Hepatocyte (in vitro differentiated cells): ENCODE measurements around the gene COQ10B.

ENCODE experiments used
- CTCF ChIP-seq: fragments of 200-600 bp; sonication (generic); IDR thresholded peaks from 2 replicates; pipeline ENCODE4 v1.5.1; 2016; ENCODE audit warnings: antibody characterized with exemption, mild to moderate bottlenecking; ENCODE audit not compliant: poor library complexity
- EZH2 ChIP-seq: fragments of 200-600 bp; sonication (generic); IDR thresholded peaks from 2 replicates; pipeline ENCODE4 v1.6.1; 2016; ENCODE audit warnings: antibody characterized with exemption, mild to moderate bottlenecking, borderline replicate concordance
- EZH2phosphoT487 ChIP-seq: fragments of 200-600 bp; sonication (generic); IDR thresholded peaks from one replicate; pipeline ENCODE4 v1.6.1; 2018; ENCODE audit warnings: antibody characterized with exemption, mild to moderate bottlenecking, low read depth, moderate library complexity; ENCODE audit not compliant: unreplicated experiment, severe bottlenecking

DNA sequence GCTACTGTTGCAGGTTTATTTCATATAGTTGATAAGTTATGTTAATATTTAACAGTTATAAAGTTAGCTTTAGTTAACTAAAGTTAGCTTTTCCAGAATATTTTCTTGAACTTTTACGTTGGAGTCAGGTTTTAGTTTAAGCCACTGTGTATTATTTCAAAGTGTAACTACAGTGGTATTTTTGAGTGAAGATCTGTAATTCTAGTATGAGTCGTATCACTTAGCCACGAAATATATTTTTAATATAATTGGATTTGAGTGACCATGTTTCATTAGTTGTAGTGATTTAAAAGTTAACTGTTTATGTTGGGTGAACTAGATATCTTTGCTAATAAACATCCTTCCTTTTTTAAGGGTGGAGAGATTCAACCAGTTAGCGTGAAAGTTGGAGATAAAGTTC, 49.3 kb downstream of the COQ10B start:
- TF ChIP-seq CTCF, result no peak
- TF ChIP-seq EZH2phosphoT487, result no peak
- TF ChIP-seq EZH2, result no peak
